COLO668 (cell line): ENCODE data around the gene C17orf78.
"Not testable (repeated sequence)": the region's sequence is repeated elsewhere in the genome, so short reads cannot be mapped to it uniquely, and the experiment has no call there.

ENCODE experiments used
- DNase-seq: peaks from one replicate; lab custom pipeline; 2025; ENCODE audit not compliant: unreplicated experiment; lab: John Stamatoyannopoulos, UW

Gene C17orf78

GRCh38 chr17:37430051-37430627 is 54.4 kb downstream of the C17orf78 start:
- no peak for DNase-seq

GRCh38 chr17:37432671-37433070 is 56.9 kb downstream of the C17orf78 start:
- no peak for DNase-seq

GRCh38 chr17:37438141-37438540 is 62.4 kb downstream of the C17orf78 start:
- DNase-seq, result no peak

- no peak for DNase-seq
These were observed 64.6 kb downstream of the C17orf78 start for GRCh38 chr17:37440424-37440823.

GRCh38 chr17:37441369-37442014 is 65.7 kb downstream of the C17orf78 start:
- DNase-seq, result not testable (repeated sequence)
